IMR-90 (cell line): Measurements from ENCODE around the gene SCARB1. TPM values are rescaled to one million over a fixed set of nuclear protein-coding genes. Genes with fewer than 3 reads are reported as not detected.

Experiments
- ATAC-seq: fragments of 200-7000 bp; cut with Tn5 transposase; 2 replicates; pipeline ENCODE4 v1.9.1; 2020; ENCODE audit warnings: low read depth, mild to moderate bottlenecking, moderate library complexity
- BruUV-seq: library from RNA; stranded (reverse); fragments of 400-500 nt; replicated peaks from 2 replicates; lab custom pipeline; 2021; lab: Mats Ljungman, UMichigan
- CTCF ChIA-PET: fragments of 300-600 bp; formaldehyde crosslinking; extraction: SDS; loops from one replicate; lab custom pipeline; 2021; ENCODE audit warnings: antibody characterized with exemption; lab: Yijun Ruan, JAX
- POLR2A ChIA-PET: fragments of 300-600 bp; sonication (Branson Sonifier 250); formaldehyde crosslinking; loops from one replicate; lab custom pipeline; 2022; ENCODE audit warnings: antibody characterized with exemption; ENCODE audit not compliant: unreplicated experiment; lab: Charles Lee
- DNase-seq: peaks from one replicate; pipeline ENCODE4 v3.0.0; 2013
- H2AFZ ChIP-seq: replicated peaks from 2 replicates; pipeline ENCODE3; 2013; ENCODE audit warnings: low read length, mild to moderate bottlenecking; ENCODE audit not compliant: poor library complexity
- H2AK5ac ChIP-seq: 2 replicates; pipeline ENCODE4 v1.6.1; 2013; ENCODE audit warnings: low read depth, low read length, inconsistent platforms
- H2AK9ac ChIP-seq: replicated peaks from 2 replicates; pipeline ENCODE3; 2013; ENCODE audit warnings: mild to moderate bottlenecking, low read depth, low read length, moderate library complexity; ENCODE audit not compliant: poor library complexity
- H2BK120ac ChIP-seq: 2 replicates; pipeline ENCODE4 v1.6.1; 2013; ENCODE audit warnings: low read depth, low read length, inconsistent platforms
- H2BK15ac ChIP-seq: 3 replicates; pipeline ENCODE4 v1.6.1; 2013; ENCODE audit warnings: low read depth, low read length, inconsistent platforms
- H2BK20ac ChIP-seq: 2 replicates; pipeline ENCODE4 v1.6.1; 2013; ENCODE audit warnings: low read depth, mild to moderate bottlenecking, inconsistent platforms, low read length, moderate library complexity
- H2BK5ac ChIP-seq: 2 replicates; pipeline ENCODE4 v1.6.1; 2013; ENCODE audit warnings: mild to moderate bottlenecking, low read depth, low read length, inconsistent platforms; ENCODE audit not compliant: poor library complexity, severe bottlenecking
- H3K14ac ChIP-seq: replicated peaks from 2 replicates; pipeline ENCODE4 v1.6.1; 2013; ENCODE audit warnings: low read depth, low read length, inconsistent platforms
- H3K18ac ChIP-seq: 2 replicates; pipeline ENCODE4 v1.6.1; 2013; ENCODE audit warnings: low read depth, low read length, control low read depth
- H3K23ac ChIP-seq: 2 replicates; pipeline ENCODE4 v1.6.1; 2013; ENCODE audit warnings: low read depth, low read length, inconsistent platforms
- H3K27ac ChIP-seq: 2 replicates; pipeline ENCODE4 v1.5.1; 2013; ENCODE audit warnings: mild to moderate bottlenecking, control low read depth, low read length; ENCODE audit not compliant: insufficient read depth
- H3K27me3 ChIP-seq: 2 replicates; pipeline ENCODE4 v1.6.1; 2013; ENCODE audit warnings: low read length; ENCODE audit not compliant: control insufficient read depth, insufficient read depth
- H3K36me3 ChIP-seq: 2 replicates; pipeline ENCODE4 v1.6.1; 2013; ENCODE audit warnings: low read length, mixed read lengths; ENCODE audit not compliant: control insufficient read depth, insufficient read depth
- H3K4ac ChIP-seq: 2 replicates; pipeline ENCODE4 v1.6.1; 2013; ENCODE audit warnings: low read depth, low read length, inconsistent platforms
- H3K4me1 ChIP-seq: 2 replicates; pipeline ENCODE4 v1.6.1; 2013; ENCODE audit warnings: low read length, mixed read lengths; ENCODE audit not compliant: control insufficient read depth, insufficient read depth
- H3K4me2 ChIP-seq: 2 replicates; pipeline ENCODE4 v1.6.1; 2013; ENCODE audit warnings: low read depth, mild to moderate bottlenecking, control low read depth, low read length, moderate library complexity
- H3K4me3 ChIP-seq: 2 replicates; pipeline ENCODE4 v1.5.1; 2013; ENCODE audit warnings: low read depth, mild to moderate bottlenecking, control low read depth, low read length, moderate library complexity; ENCODE audit not compliant: insufficient read depth
- H3K56ac ChIP-seq: 2 replicates; pipeline ENCODE4 v1.6.1; 2013; ENCODE audit warnings: low read length, inconsistent platforms; ENCODE audit not compliant: insufficient read depth; ENCODE audit errors: extremely low read depth
- H3K79me1 ChIP-seq, 2 experiments: 2 replicates each; pipeline ENCODE4 v1.6.1; 2013; ENCODE audit warnings: low read length in 2 of 2, inconsistent platforms in 1 of 2, low read depth in 1 of 2
- H3K9ac ChIP-seq: 2 replicates; pipeline ENCODE4 v1.6.1; 2013; ENCODE audit warnings: low read depth, low read length, control low read depth
- H3K9me1 ChIP-seq: 2 replicates; pipeline ENCODE4 v1.6.1; 2013; ENCODE audit warnings: low read length, inconsistent platforms; ENCODE audit not compliant: insufficient read depth
- H3K9me3 ChIP-seq: 2 replicates; pipeline ENCODE4 v1.6.1; 2013; ENCODE audit warnings: low read length; ENCODE audit not compliant: control insufficient read depth, insufficient read depth
- H4K20me1 ChIP-seq: 2 replicates; pipeline ENCODE4 v1.6.1; 2013; ENCODE audit warnings: low read length, inconsistent platforms; ENCODE audit not compliant: insufficient read depth
- H4K5ac ChIP-seq: 2 replicates; pipeline ENCODE4 v1.6.1; 2013; ENCODE audit warnings: mild to moderate bottlenecking, low read depth, low read length, control low read depth
- H4K8ac ChIP-seq, 2 experiments: 2 replicates each; pipeline ENCODE4 v1.6.1; 2013; ENCODE audit warnings: low read depth in 2 of 2, low read length in 2 of 2, control low read depth in 1 of 2, inconsistent platforms in 1 of 2
- H4K91ac ChIP-seq: 2 replicates; pipeline ENCODE4 v1.6.1; 2013; ENCODE audit warnings: low read depth, low read length, inconsistent platforms; ENCODE audit not compliant: insufficient read depth
- CEBPB ChIP-seq: IDR thresholded peaks from 2 replicates; pipeline ENCODE4 v1.6.1; 2012; ENCODE audit warnings: low read depth, low read length, improper control_type of control experiment
- RCOR1 ChIP-seq: IDR thresholded peaks from 2 replicates; pipeline ENCODE4 v1.6.1; 2012; ENCODE audit warnings: mild to moderate bottlenecking, low read length, improper control_type of control experiment; ENCODE audit not compliant: insufficient replicate concordance
- WGBS, 2 experiments: methylation state at CpG; one replicate each; pipeline versions ENCODE4 v1.1.5 to v1.1.7; 2013; ENCODE audit warnings: missing lambda C conversion rate in 2 of 2; ENCODE audit not compliant: insufficient read length in 1 of 2; ENCODE audit errors: extremely low coverage in 2 of 2; 5-methylcytosine and 5-hydroxymethylcytosine counted together
- dilution Hi-C: fragments of 300-500 bp; cut with HindIII; formaldehyde crosslinking; loops from one replicate; pipeline ENCODE4 v1.14.3; 2018; ENCODE audit warnings: low sequenced_read_pairs; ENCODE audit not compliant: unreplicated experiment
- in situ Hi-C: fragments of 300-500 bp; cut with MboI; formaldehyde crosslinking; loops from 3 replicates; pipeline ENCODE4 v1.14.3; 2019; ENCODE audit warnings: low sequenced_read_pairs, inconsistent platforms, mixed read lengths
- intact Hi-C: fragments of 100-400 bp; cut with micrococcal nuclease; formaldehyde crosslinking; loops from 2 replicates; pipeline ENCODE4 v1.10.0; 2022
- polyA plus RNA-seq, 3 experiments: library from polyadenylated mRNA; depleted of rRNA; stranded (reverse); fragments of >200 nt; gene quantifications; 2 replicates each; pipeline ENCODE4 v1.2.3, GENCODE V29; 2012; ENCODE audit warnings: low replicate concordance in 1 of 3
- total RNA-seq: library from RNA; depleted of rRNA; stranded (reverse); fragments of >200 nt; gene quantifications from 2 replicates; pipeline ENCODE4 v1.2.3, GENCODE V29; 2012

SCARB1 gene
- total and polyA plus RNA-seq, 2 of the 4 experiments (the other 2 are of a cell fraction), result 3.0 to 24.8 TPM

DNA sequence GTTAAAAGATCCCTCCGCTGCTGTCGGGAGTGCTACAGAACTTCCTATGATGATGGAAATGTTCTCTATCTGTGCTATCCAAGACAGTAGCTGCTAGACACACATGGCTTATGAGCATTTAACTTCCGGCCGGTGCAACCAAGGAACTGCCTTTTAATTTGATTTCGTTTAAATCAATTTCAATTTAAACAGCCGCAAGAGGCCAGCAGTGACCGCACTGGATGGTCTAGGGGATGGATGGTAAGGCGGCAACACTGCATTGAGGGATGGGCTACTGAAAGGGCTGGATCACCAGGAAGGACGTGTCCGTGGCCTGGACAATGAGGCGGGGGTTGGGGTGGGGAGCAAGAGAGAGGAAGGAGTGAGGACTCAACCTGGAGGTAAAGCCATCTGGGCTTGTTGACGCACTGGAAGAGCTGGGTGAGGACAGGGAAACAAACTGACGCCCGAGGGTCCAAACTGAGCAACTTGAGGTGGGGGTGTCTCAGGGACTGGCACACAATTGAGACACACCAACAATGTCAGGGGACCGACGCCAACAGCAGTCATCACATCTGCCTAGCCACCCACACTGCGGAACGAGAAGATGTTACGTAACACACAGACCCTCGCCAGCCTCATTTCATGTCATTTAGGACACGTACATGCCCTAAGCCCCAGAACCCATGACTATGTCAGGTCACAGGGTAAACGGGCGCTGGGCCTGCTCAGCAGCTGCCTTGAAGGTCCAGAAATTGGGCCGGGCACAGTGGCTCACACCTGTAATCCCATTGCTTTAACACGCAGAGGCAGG, 57.6 kb downstream of the SCARB1 start:
- Histone ChIP-seq H4K91ac (no peak overlapping the region), H3K56ac (no peak overlapping the region), H3K9me3 (no peaks in the 10 kb centered on the region), H2AFZ (no peak overlapping the region), H3K23ac (no peak overlapping the region), H3K4me3 (no peak overlapping the region), H2BK20ac (no peak overlapping the region), H4K20me1 (no peaks in the 10 kb centered on the region), H3K14ac (no peak overlapping the region), H4K8ac (no peak overlapping the region), H3K27me3 (no peaks in the 10 kb centered on the region), H3K4ac (no peak overlapping the region), H2BK5ac (no peak overlapping the region), H3K9me1 (peaks cover 11% of the 10 kb centered on the region), H3K4me1 (no peaks in the 10 kb centered on the region; the same call in 1 of the 2 replicates), H3K18ac (no peak overlapping the region), H3K9ac (no peak overlapping the region), H3K79me1 (no peaks in the 10 kb centered on the region), H2AK5ac (no peak overlapping the region), H3K4me2 (no peak overlapping the region), H2BK15ac (no peak overlapping the region), H4K5ac (no peak overlapping the region), H3K36me3 (peaks cover 1% of the 10 kb centered on the region; the same call in 1 of the 2 replicates), H3K27ac (no peak overlapping the region), H2AK9ac (no peak overlapping the region), H2BK120ac (no peak overlapping the region)
- DNase-seq (no peak), ATAC-seq (no peak)
- 89% methylated on average over 5 of the region's 25 CpGs; no CpG with 5 or more reads in 1 of the 2 experiments for WGBS, 2 experiments
- CTCF ChIA-PET, result no interaction called here
- TF ChIP-seq RCOR1 (no peak), CEBPB (peak; percentile 66; the same call in 1 of the 2 replicates)
- POLR2A ChIA-PET, result no interaction called here
- in situ Hi-C loops (no loop called here), dilution Hi-C loops (no loop called here), intact Hi-C loops (no loop called here)
- BruUV-seq, result no TSS peak
